Putamen (tissue), 1 donor: Measurements from ENCODE around the gene IDH3A.

Experiments
- DNase-seq: peaks from one replicate; pipeline ENCODE4 v3.0.0-alpha.2; 2016; ENCODE audit warnings: low spot score

IDH3A gene

GRCh38 chr15:78167227-78167888 lies 18.2 kb downstream of the IDH3A start:
- DNase-seq = no peak

GRCh38 chr15:78168608-78169007 lies 19.4 kb downstream of the IDH3A start:
- DNase-seq = no peak

GRCh38 chr15:78170848-78171773 lies 21.9 kb downstream of the IDH3A start:
- no peak for DNase-seq

GRCh38 chr15:78171864-78172472 lies 22.8 kb downstream of the IDH3A start:
- DNase-seq = no peak

- DNase-seq = no peak
Observed at GRCh38 chr15:78174401-78174800, 25.2 kb downstream of the IDH3A start.

GRCh38 chr15:78175330-78175729 lies 26.2 kb downstream of the IDH3A start:
- DNase-seq = no peak

- peak; percentile 39 for DNase-seq
Observed at GRCh38 chr15:78177447-78177873, 28.3 kb downstream of the IDH3A start.

- no peak for DNase-seq
Observed at GRCh38 chr15:78178064-78178463, 28.9 kb downstream of the IDH3A start.

GRCh38 chr15:78179286-78179840 lies 30.2 kb downstream of the IDH3A start:
- DNase-seq = no peak

GRCh38 chr15:78179906-78180305 lies 30.7 kb downstream of the IDH3A start:
- no peak for DNase-seq

GRCh38 chr15:78182336-78182700 lies 33.2 kb downstream of the IDH3A start:
- DNase-seq = no peak

- DNase-seq = no peak
Observed at GRCh38 chr15:78182821-78183220, 33.7 kb downstream of the IDH3A start.

- no peak for DNase-seq
Observed at GRCh38 chr15:78192826-78193594, 43.8 kb downstream of the IDH3A start.

GRCh38 chr15:78193731-78194567 lies 44.8 kb downstream of the IDH3A start:
- no peak for DNase-seq

GRCh38 chr15:78194568-78194925 lies 45.4 kb downstream of the IDH3A start:
- no peak for DNase-seq

- DNase-seq = no peak
Observed at GRCh38 chr15:78195735-78196201, 46.6 kb downstream of the IDH3A start.

GRCh38 chr15:78197632-78198031 lies 48.5 kb downstream of the IDH3A start:
- no peak for DNase-seq

- DNase-seq = no peak
Observed at GRCh38 chr15:78200276-78200930, 51.2 kb downstream of the IDH3A start.

GRCh38 chr15:78201281-78202190 lies 52.4 kb downstream of the IDH3A start:
- DNase-seq = no peak
